GM21786 (cell line): ENCODE results near the gene RICTOR.

ENCODE experiments used
- ATAC-seq: cut with Tn5 transposase; IDR thresholded peaks from one replicate; pipeline ENCODE4 v1.9.1; 2021; ENCODE audit not compliant: unreplicated experiment

The RICTOR gene

GRCh38 chr5:39074017-39074814 is at the start of gene RICTOR:
Gene RICTOR, minus strand, starts transcription at chr5:39074399. Its CDS starts 22 bp downstream, at chr5:39074377.
- ATAC-seq, result peak; percentile 63

GRCh38 chr5:39121922-39122321 is 47.7 kb upstream of the RICTOR start:
- no peak for ATAC-seq

GRCh38 chr5:39121315-39121714 is 47.1 kb upstream of the RICTOR start:
- no peak for ATAC-seq

- no peak for ATAC-seq
These were observed 45.8 kb upstream of the RICTOR start for GRCh38 chr5:39120052-39120420.

GRCh38 chr5:39119404-39120051 is 45.3 kb upstream of the RICTOR start:
- ATAC-seq, result no peak

- ATAC-seq, result no peak
These were observed 44.4 kb upstream of the RICTOR start for GRCh38 chr5:39118638-39119037.

- ATAC-seq, result no peak
These were observed 43.2 kb upstream of the RICTOR start for GRCh38 chr5:39117401-39117800.

- ATAC-seq, result no peak
These were observed 42.4 kb upstream of the RICTOR start for GRCh38 chr5:39116344-39117170.

- ATAC-seq, result no peak
These were observed 41.6 kb upstream of the RICTOR start for GRCh38 chr5:39115644-39116343.

- ATAC-seq, result no peak
These were observed 40.0 kb upstream of the RICTOR start for GRCh38 chr5:39114155-39114554.

GRCh38 chr5:39113354-39113953 is 39.3 kb upstream of the RICTOR start:
- no peak for ATAC-seq

- no peak for ATAC-seq
These were observed 35.4 kb upstream of the RICTOR start for GRCh38 chr5:39109606-39110005.

- no peak for ATAC-seq
These were observed 34.8 kb upstream of the RICTOR start for GRCh38 chr5:39108987-39109386.

GRCh38 chr5:39107350-39107749 is 33.2 kb upstream of the RICTOR start:
- ATAC-seq, result no peak

GRCh38 chr5:39106322-39106721 is 32.1 kb upstream of the RICTOR start:
- ATAC-seq, result no peak

GRCh38 chr5:39104221-39104620 is 30.0 kb upstream of the RICTOR start:
- no peak for ATAC-seq

- no peak for ATAC-seq
These were observed 28.5 kb upstream of the RICTOR start for GRCh38 chr5:39102684-39103155.

- no peak for ATAC-seq
These were observed 26.7 kb upstream of the RICTOR start for GRCh38 chr5:39100851-39101396.

- ATAC-seq, result no peak
These were observed 26.2 kb upstream of the RICTOR start for GRCh38 chr5:39100301-39100850.

GRCh38 chr5:39099831-39100230 is 25.6 kb upstream of the RICTOR start:
- ATAC-seq, result no peak
